Pancreas (tissue), 10 donors: Measurements from ENCODE around the gene ZBTB18. TPM values are rescaled to one million over a fixed set of nuclear protein-coding genes. Genes with fewer than 3 reads are reported as not detected.

Experiments
- ATAC-seq, 4 donors: fragments of 200-7000 bp; cut with Tn5 transposase; one replicate each; pipeline versions ENCODE4 v1.8.0 to v1.9.1; 2020; ENCODE audit warnings: mild to moderate bottlenecking in 4 of 4, moderate library complexity in 4 of 4
- DNase-seq, 6 donors: peaks; one replicate each; pipeline ENCODE4 v3.0.0-alpha.2; 2020
- FAIRE-seq: peaks from 2 replicates; lab custom pipeline; 2012; peaks lifted over from hg19 to GRCh38; lab: Jason Lieb, UNC
- H3K27ac ChIP-seq, 4 donors: fragments of 200-600 bp; sonication (generic); 1 replicate in 3 of 4; 2 replicates in 1 of 4; pipeline versions ENCODE4 v1.5.0 to v1.8.0; 2020
- H3K27me3 ChIP-seq, 4 donors: fragments of 200-600 bp; one replicate each; pipeline ENCODE4 v1.8.0; 2021
- H3K36me3 ChIP-seq, 3 donors: fragments of 200-600 bp; sonication (generic) in 1 of 3; one replicate each; pipeline versions ENCODE4 v1.5.0 to v1.8.0; 2020 to 2021
- H3K4me1 ChIP-seq, 3 donors: fragments of 200-600 bp; one replicate each; pipeline ENCODE4 v1.8.0; 2021
- H3K4me3 ChIP-seq, 4 donors: fragments of 200-600 bp; sonication (generic) in 2 of 4; one replicate each; pipeline versions ENCODE4 v1.5.0 to v1.8.0; 2020 to 2021
- H3K9me3 ChIP-seq, 4 donors: fragments of 200-600 bp; one replicate each; pipeline ENCODE4 v1.8.0; 2021
- WGBS, 2 donors: extraction: QIAGEN DNeasy Blood & Tissue Kit; methylation state at CpG; one replicate each; pipeline ENCODE4 v1.1.7; 2013; 5-methylcytosine and 5-hydroxymethylcytosine counted together
- intact Hi-C, 3 donors: fragments of 100-400 bp; cut with DNase I; formaldehyde crosslinking; loops; one replicate each; pipeline versions ENCODE4 v1.11.1 to v1.14.2; 2022
- polyA plus RNA-seq, 2 donors: library from polyadenylated mRNA; stranded (reverse); fragments of 200-250 nt; gene quantifications; one replicate each; pipeline ENCODE4 v1.2.3, GENCODE V29; 2013
- total RNA-seq, 6 donors: library from RNA; stranded (reverse); fragmentation: NEBNext Ultra II Directional in 4 of 6; extraction: Animal tissue kit (Norgen Biotek cat#: 25700) in 4 of 6; gene quantifications; one replicate each; pipeline versions ENCODE4 v1.2.1 to v1.2.4, GENCODE V29; 2021 to 2023
- TF ChIP-seq, protein P1 (sequence below), 4 donors: fragments of 200-600 bp; sonication (generic) in 3 of 4; IDR thresholded peaks; one replicate each; pipeline versions ENCODE4 v1.5.0 to v1.8.0; 2021; ENCODE audit warnings: antibody characterized with exemption in 4 of 4
- donor health status: healthy with polysubstance abuse.
- donor health status: DM: no; HTN: no; CAD: no; lungs with moderate emphysema.
- donor health status: DM: no; HTN: no; CAD: no.
- donor health status: control.
- donor health status: control.
- donor health status: Bipolar disorder and iron deficiency.
- donor health status: DM: yes; HTN: yes; CAD: no.
- donor health status: DM: no; HTN: no; CAD: no.
- donor health status: DM: no; HTN: no; CAD: no.
- donor health status: DM: yes; HTN: yes; CAD: no.

ZBTB18 gene
- total and polyA plus RNA-seq, 8 donors, result 12.8 to 18.5 (median 14.5) TPM

DNA sequence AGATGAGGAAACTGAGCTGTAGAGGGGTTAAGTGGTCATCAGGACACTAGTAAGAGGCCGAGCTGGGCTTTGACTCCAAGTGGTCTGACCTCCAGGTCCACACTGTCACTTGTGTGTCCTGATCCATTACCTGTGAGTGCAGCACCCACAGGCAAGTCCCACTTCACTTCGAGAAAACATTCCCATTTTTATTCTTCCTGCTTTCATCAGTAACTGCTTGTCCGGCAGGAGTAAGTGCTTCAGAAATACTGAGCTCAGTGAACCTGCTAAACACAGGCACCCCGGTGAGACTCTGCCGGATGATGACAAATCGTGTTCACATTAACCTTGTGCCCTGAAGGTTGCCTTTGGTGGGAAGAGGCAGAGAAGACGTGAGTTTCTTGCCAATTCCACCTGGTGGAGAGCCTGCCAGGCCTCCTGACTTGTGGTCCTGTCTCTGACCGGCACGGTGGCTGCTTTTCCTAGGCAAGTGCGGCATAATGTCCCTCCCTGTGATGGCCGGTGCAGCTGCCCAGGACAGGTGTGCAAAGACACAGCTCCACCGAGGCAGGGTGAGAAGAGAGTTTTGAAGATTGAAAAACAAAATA is 29.4 kb downstream of the ZBTB18 start:
- no peak for DNase-seq
- TF ChIP-seq, protein P1, sequence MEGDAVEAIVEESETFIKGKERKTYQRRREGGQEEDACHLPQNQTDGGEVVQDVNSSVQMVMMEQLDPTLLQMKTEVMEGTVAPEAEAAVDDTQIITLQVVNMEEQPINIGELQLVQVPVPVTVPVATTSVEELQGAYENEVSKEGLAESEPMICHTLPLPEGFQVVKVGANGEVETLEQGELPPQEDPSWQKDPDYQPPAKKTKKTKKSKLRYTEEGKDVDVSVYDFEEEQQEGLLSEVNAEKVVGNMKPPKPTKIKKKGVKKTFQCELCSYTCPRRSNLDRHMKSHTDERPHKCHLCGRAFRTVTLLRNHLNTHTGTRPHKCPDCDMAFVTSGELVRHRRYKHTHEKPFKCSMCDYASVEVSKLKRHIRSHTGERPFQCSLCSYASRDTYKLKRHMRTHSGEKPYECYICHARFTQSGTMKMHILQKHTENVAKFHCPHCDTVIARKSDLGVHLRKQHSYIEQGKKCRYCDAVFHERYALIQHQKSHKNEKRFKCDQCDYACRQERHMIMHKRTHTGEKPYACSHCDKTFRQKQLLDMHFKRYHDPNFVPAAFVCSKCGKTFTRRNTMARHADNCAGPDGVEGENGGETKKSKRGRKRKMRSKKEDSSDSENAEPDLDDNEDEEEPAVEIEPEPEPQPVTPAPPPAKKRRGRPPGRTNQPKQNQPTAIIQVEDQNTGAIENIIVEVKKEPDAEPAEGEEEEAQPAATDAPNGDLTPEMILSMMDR (IDR thresholded peaks at IDR 0.05), result no peak
- no peaks in the 10 kb centered on the region for H3K36me3 ChIP-seq
- H3K4me3 ChIP-seq, result no peak overlapping the region
- no peak overlapping the region for H3K27ac ChIP-seq
- FAIRE-seq, result no peak
- intact Hi-C loops, result no loop called here
- no peaks in the 10 kb centered on the region for H3K27me3 ChIP-seq
- WGBS, 2 donors, result 48 to 55% methylated on average over 12 of the region's 12 CpGs
- no peaks in the 10 kb centered on the region for H3K4me1 ChIP-seq
- no peaks in the 10 kb centered on the region for H3K9me3 ChIP-seq
- no peak for ATAC-seq

DNA sequence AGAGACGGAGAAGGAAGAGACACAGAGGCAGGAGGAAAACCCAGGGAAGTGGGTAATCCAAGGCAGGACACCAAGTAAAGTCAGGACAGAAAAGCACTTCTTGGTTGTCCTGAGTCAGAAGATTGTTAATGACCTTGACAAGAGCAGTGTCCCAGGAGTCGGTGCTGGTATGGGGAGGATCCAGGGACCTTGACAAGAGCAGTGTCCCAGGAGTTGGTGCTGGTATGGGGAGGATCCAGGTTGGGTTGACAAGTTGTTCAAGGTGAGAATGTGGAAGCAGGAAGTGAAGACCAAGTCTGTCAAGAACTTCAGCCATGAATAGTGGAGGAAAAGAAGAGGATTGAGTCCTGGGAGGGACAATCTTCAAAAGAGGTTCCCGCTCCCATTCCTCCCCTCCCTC is 31.9 kb downstream of the ZBTB18 start:
- H3K36me3 ChIP-seq, result no peaks in the 10 kb centered on the region
- DNase-seq, result no peak
- intact Hi-C loops, result no loop called here
- no peaks in the 10 kb centered on the region for H3K4me1 ChIP-seq
- TF ChIP-seq, protein P1 (IDR thresholded peaks at IDR 0.05), result no peak
- no peak for ATAC-seq
- no peak for FAIRE-seq
- no peak overlapping the region for H3K4me3 ChIP-seq
- 79 to 83% methylated on average over 3 of the region's 3 CpGs for WGBS, 2 donors
- H3K27ac ChIP-seq, result no peak overlapping the region
- no peaks in the 10 kb centered on the region for H3K9me3 ChIP-seq
- no peaks in the 10 kb centered on the region for H3K27me3 ChIP-seq

DNA sequence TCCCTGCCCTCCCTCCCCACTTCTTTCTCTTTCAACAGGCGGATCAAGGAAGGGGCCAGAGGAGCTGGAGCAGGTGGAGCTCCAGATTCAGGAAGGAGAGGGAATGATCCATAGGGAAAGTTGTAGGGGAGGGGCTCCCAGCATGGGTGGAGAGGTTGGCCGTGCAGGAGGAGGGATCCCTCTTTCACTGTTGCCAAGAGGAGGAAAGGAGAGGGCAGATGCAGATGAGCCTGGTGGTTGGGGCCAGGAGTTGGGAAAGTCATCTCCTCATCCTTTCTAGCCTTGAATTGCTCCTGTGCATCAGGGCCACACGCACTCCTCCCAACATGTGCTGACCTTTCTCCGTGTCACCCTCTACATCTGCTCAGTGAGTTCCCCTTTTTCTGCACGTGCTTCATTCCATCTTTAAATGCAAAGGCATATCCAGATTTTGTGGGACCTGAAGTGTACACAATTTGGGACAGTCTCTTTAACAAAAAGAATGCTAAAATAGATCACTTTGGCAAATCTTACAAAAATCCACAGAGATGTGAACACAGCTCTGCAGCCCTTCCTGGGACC is 32.4 kb downstream of the ZBTB18 start:
- Histone ChIP-seq H3K36me3 (no peaks in the 10 kb centered on the region), H3K4me3 (no peak overlapping the region), H3K27ac (no peak overlapping the region), H3K4me1 (no peaks in the 10 kb centered on the region), H3K27me3 (no peaks in the 10 kb centered on the region), H3K9me3 (no peaks in the 10 kb centered on the region)
- 57 to 76% methylated on average over 5 of the region's 5 CpGs for WGBS, 2 donors
- FAIRE-seq, result no peak
- DNase-seq, result no peak
- ATAC-seq, result no peak
- TF ChIP-seq, protein P1 (IDR thresholded peaks at IDR 0.05), result no peak
- intact Hi-C loops, result no loop called here

DNA sequence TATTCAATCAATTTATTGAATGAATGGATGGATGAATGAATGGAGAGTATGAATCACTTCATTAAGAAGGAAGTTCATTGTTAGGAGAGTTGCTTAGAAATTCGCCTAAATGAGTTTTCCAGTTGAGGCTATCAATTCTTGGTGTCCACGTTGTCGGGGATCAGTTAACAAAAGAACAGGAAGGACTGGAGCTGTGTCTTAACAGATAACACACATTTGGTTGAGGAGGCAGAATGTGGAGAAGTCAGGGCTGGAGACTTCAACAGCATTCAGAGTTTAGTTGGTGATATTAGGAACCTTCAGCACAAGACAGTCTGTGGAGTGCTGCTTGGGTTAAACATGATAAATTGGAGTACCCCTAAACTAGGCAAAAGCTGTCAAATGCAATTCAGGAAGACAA is 33.7 kb downstream of the ZBTB18 start:
- no peak for FAIRE-seq
- Histone ChIP-seq H3K4me3 (no peak overlapping the region), H3K27me3 (no peaks in the 10 kb centered on the region), H3K4me1 (peaks cover 0 to 4% (median 0%) of the 10 kb centered on the region in 3 donors), H3K27ac (no peak overlapping the region), H3K9me3 (no peaks in the 10 kb centered on the region), H3K36me3 (no peaks in the 10 kb centered on the region)
- intact Hi-C loops, result no loop called here
- WGBS, 2 donors, result 57 to 67% methylated on average over 3 of the region's 3 CpGs
- ATAC-seq, result no peak
- no peak for DNase-seq
- TF ChIP-seq, protein P1 (IDR thresholded peaks at IDR 0.05), result no peak

DNA sequence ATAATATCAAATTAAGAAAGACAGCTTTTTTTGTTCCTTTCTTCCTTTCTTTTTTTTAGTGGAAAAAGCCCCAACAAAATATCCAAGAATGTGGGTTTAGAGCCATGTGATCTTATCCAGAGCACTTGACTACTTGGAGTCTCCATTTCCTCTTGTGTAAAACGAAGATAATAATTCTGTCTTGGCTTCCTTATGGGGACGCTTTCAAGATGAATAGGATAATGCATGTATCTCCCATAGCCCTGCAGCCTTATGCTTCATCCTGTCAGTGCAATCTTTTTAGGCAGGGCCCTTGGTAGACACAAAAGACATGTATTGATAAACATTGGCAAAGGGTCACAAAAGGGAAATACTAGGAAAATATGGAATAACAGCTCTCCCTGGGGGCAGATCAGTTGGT is 34.8 kb downstream of the ZBTB18 start:
- Histone ChIP-seq H3K4me3 (no peak overlapping the region), H3K36me3 (no peaks in the 10 kb centered on the region), H3K27me3 (no peaks in the 10 kb centered on the region), H3K27ac (no peak overlapping the region), H3K9me3 (no peaks in the 10 kb centered on the region), H3K4me1 (peaks cover 0 to 9% (median 0%) of the 10 kb centered on the region in 3 donors)
- TF ChIP-seq, protein P1 (IDR thresholded peaks at IDR 0.05), result no peak
- WGBS, 2 donors, result 78 to 87% methylated on average over 2 of the region's 2 CpGs
- FAIRE-seq, result no peak
- intact Hi-C loops, result no loop called here
- DNase-seq, result no peak
- no peak for ATAC-seq
